AG09319 (cell line): ENCODE results near the gene TSTD2.

Experiments
- DNase-seq: peaks from one replicate; pipeline ENCODE4 v3.0.0-alpha.2; 2010; ENCODE audit warnings: low read depth; ENCODE audit errors: extremely low read depth
- CTCF ChIP-seq: IDR thresholded peaks from 2 replicates; pipeline ENCODE4 v1.5.1; 2011; ENCODE audit warnings: low read depth, mild to moderate bottlenecking, inconsistent platforms, low read length, moderate library complexity

The TSTD2 gene

GRCh38 chr9:97553141-97553540, 80.0 kb downstream of the TSTD2 start:
- TF ChIP-seq CTCF: no peak

GRCh38 chr9:97551308-97551707, 81.9 kb downstream of the TSTD2 start:
- DNase-seq: no peak
- no peak for TF ChIP-seq CTCF

More at GRCh38 chr9:97553141-97553540, 80.0 kb downstream of the TSTD2 start:
- no peak for DNase-seq

- no peak for DNase-seq
- TF ChIP-seq CTCF: no peak
Observed at GRCh38 chr9:97550386-97550785, 82.8 kb downstream of the TSTD2 start.
